T-helper 1 cell treated with Interleukin-12 subunit alpha and Interleukin-12 subunit beta and Interleukin-4 antibody, amounts not matched to agents 30 ng/mL and 1 ng/mL, for 36 hours (primary cell): Measurements from ENCODE around the gene TCP11L2. TPM values are rescaled to one million over a fixed set of nuclear protein-coding genes. Genes with fewer than 3 reads are reported as not detected.

Source experiments
- intact Hi-C: fragments of 100-400 bp; cut with micrococcal nuclease; formaldehyde crosslinking; loops from one replicate; pipeline ENCODE4 v1.15.1; 2024
- total RNA-seq: library from RNA; stranded (reverse); gene quantifications from 2 replicates; pipeline ENCODE4 v1.2.3, GENCODE V29; 2022

TCP11L2 gene
- total RNA-seq: 19.8 TPM in 2 replicates

- intact Hi-C loops: loop anchor here (1.0 to 5.0 kb wide), 10 partner anchors 53 to 1458 kb away; partner anchors contain the start of genes C12orf75, CRY1, MTERF2 and POLR3B
Observed at GRCh38 chr12:106302401-106303201, at the start of gene TCP11L2. Gene TCP11L2, plus strand, starts transcription at chr12:106302733. Its CDS starts 8,343 bp downstream, at chr12:106311076.

GRCh38 chr12:106254724-106255123, 47.8 kb upstream of the TCP11L2 start:
- intact Hi-C loops: no loop called here

DNA sequence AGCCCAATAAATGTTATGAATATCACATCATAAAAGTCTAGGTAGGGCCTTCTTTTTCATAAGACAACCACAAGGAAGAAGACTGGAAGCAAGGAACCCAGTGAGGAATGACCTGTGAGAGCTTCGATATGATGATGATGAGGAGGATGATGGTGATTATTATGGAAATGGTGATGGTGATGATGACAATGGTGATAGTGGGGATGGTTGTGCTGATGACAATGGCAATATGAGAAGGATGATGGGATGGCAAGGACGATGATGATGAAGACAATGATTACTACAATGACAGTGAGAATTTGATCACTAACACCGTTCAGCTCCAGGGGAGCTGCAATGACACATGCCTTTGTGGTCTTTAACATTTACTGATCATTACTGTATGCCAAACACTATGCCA, 47.0 kb upstream of the TCP11L2 start:
- intact Hi-C loops: no loop called here

DNA sequence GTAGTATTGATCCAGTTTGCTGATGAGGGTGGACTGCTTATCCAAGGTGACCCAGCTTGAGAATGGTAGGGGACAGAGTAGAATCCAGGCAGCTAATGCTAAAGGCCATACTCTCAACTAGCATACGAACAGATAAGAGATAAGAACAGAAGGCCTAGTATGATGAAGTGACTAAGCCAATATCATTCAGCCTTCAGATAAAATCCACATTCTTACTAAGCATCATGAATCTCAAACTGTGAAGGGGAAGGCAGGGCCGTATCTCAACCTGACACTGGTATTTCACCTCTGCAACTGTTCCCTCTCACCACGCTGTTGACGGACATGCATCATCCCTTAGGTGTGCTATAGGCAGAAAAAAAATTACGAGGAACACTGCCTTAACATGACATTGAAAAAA, 46.6 kb upstream of the TCP11L2 start:
- intact Hi-C loops: no loop called here

GRCh38 chr12:106256524-106256923, 46.0 kb upstream of the TCP11L2 start:
- intact Hi-C loops: no loop called here

GRCh38 chr12:106258226-106258625, 44.3 kb upstream of the TCP11L2 start:
- intact Hi-C loops: no loop called here

- intact Hi-C loops: no loop called here
Observed at GRCh38 chr12:106258935-106259334, 43.6 kb upstream of the TCP11L2 start.

DNA sequence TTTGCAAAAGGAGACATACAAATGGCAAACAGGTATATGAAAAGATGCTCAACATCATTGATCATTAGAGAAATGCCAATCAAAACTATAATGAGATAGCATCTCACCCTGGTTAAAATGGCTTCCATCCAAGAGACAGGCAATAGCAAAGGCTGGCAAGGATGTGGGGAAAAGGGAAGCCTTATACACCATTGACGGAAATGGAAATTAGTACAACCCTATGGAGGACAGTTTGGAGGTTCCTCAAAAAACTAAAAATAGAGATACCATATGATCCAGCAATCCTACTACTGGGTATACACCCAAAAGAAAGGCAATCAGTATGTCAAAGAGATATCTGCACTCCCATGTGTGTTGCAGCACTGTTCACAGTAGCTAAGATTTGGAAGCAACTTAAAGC, 37.4 kb upstream of the TCP11L2 start:
- intact Hi-C loops: no loop called here

GRCh38 chr12:106267535-106267934, 35.0 kb upstream of the TCP11L2 start:
- intact Hi-C loops: no loop called here

- intact Hi-C loops: no loop called here
Observed at GRCh38 chr12:106269150-106269771, 33.3 kb upstream of the TCP11L2 start.

DNA sequence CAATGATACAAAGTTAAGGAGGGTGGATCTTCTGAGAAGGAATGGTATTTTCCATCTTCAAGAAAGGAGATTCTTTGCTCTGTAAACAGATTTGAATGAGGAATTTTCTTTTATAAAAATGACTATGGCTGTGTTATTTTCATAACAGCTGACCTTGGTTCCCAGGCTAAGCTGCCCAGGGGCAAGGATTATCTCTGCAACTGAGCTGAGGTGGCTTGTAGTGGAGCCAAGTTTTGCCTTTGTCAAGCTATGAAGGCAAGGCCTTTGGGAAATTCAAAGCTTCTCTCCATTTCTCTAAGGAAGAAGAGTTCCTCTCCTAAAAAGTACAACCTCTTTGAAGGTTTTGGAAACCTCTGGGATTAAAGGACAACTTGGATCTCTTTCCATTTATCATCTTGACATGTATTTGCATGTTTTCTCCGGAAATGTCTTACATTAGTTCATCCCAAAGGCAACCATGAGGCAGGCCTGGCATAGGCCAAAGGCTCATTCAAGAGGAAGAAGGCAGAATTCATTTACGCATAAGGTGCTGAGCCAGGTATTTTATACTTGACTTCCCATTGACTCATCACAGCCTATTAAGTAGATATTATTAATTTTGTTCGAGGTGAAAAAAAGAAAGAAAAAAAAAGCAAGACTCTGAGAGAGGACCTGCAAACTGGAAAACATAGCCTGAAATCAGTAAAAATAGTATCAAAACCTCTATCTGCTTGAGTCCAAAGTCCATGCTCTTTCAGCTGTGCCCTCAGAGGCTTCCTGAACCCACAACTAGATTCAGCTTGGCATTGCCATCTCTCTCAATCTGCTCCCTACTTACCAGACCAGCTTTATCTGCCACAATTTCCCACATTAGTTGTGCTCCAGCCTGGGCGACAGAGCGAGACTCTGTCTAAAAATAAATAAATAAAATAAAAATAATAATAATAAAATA, 30.7 kb upstream of the TCP11L2 start:
- intact Hi-C loops: no loop called here

DNA sequence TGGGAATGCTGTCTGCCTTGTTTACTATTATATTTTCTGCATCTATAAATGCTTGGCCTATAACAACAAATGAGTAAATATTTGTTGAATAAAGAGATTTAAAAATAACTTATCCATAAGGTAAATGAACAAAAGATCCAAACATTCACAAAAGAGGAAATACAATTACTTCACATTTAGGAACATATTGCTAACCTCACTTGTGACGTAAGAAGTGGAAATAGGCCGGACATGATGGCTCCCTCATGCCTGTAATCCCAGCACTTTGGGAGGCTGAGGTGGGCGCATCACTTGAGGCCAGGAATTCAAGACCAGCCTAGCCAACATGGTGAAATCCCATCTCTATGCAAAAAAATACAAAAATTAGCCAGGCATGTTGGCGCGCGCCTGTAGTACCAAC, 29.0 kb upstream of the TCP11L2 start:
- intact Hi-C loops: no loop called here

- intact Hi-C loops: no loop called here
Observed at GRCh38 chr12:106274012-106274411, 28.5 kb upstream of the TCP11L2 start.

GRCh38 chr12:106274575-106275121, 27.9 kb upstream of the TCP11L2 start:
- intact Hi-C loops: no loop called here

GRCh38 chr12:106275458-106275857, 27.1 kb upstream of the TCP11L2 start:
- intact Hi-C loops: no loop called here

- intact Hi-C loops: no loop called here
Observed at GRCh38 chr12:106276032-106276740, 26.3 kb upstream of the TCP11L2 start.

DNA sequence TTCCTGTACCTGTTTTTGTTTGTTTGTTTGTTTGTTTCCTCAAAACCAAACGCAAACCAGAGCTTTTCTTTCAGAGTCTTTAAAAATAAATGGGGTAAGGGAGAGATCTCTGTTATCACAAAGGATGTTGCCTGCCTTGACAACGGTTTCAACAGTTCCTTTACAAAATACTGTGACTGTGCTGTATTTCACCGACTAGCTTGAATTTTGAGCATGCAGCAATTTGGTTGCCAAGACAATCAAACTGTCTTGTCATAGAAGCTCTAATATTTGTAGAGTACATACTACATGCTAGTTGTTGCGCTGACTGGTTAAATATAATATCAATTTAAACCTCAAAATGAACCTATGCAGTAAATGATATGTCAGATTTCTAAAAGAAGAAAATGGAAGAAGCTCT, 22.4 kb upstream of the TCP11L2 start:
- intact Hi-C loops: loop anchor here (5.0 kb wide), 1 partner anchor 143 kb away; the partner anchor contains the start of gene NUAK1

DNA sequence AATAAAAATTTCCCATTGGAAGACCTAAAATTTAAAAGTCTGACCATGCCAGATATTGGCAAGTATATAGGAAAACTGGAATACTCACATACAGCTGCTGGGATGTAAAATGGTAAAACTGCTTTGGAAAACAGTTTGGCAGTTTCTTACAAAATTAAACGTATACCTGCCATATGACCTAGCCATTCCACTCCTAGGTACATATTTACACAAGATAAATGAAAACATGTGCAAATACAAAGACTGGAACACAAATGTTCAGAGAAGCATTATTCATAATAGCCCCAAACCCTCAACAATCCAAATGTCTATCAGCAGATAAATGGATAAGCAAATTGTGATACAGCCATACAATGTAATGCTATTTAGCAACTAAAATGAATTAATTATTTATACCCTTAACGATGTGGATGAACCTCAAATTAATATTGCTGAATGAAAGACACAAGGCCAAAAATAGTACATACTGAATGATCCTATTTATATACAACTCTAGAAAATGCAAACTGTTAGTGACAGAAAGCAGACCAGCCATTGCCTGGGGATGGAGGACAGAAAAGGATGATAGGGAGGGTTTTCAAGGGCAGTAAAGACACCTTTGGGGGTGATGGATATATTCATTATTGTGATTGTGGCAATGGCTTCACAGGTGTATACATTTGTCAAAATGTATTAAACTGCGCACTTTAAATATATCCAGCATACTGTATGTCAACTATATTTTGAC, 21.3 kb upstream of the TCP11L2 start:
- intact Hi-C loops: loop anchor here (5.0 kb wide), 1 partner anchor 144 kb away; the partner anchor contains the start of gene NUAK1

DNA sequence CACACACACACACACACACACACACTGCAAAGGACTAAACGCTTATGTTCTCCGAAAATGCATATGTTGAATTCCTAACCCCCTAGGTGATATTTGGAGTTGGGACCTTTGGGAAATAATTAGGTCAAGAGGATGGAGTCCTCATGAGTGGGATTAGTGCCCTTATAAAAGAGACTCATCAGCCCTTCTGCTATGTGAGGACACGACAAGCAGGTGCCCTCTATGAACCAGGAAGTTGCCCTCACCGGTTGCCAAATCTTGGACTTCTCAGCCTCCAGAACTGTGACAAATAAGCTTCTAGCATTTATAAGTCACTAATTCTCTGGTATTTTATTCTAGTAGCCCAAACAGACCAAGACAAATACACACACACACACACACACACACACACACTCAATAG, 20.7 kb upstream of the TCP11L2 start:
- intact Hi-C loops: loop anchor here (1.0 to 5.0 kb wide), 5 partner anchors 19 to 861 kb away; partner anchors contain the start of gene NUAK1
